GM19035 (cell line): ENCODE results near the gene MAPT.

ENCODE experiments used
- ATAC-seq: cut with Tn5 transposase; IDR thresholded peaks from one replicate; pipeline ENCODE4 v1.9.1; 2021; ENCODE audit not compliant: unreplicated experiment

MAPT gene

DNA sequence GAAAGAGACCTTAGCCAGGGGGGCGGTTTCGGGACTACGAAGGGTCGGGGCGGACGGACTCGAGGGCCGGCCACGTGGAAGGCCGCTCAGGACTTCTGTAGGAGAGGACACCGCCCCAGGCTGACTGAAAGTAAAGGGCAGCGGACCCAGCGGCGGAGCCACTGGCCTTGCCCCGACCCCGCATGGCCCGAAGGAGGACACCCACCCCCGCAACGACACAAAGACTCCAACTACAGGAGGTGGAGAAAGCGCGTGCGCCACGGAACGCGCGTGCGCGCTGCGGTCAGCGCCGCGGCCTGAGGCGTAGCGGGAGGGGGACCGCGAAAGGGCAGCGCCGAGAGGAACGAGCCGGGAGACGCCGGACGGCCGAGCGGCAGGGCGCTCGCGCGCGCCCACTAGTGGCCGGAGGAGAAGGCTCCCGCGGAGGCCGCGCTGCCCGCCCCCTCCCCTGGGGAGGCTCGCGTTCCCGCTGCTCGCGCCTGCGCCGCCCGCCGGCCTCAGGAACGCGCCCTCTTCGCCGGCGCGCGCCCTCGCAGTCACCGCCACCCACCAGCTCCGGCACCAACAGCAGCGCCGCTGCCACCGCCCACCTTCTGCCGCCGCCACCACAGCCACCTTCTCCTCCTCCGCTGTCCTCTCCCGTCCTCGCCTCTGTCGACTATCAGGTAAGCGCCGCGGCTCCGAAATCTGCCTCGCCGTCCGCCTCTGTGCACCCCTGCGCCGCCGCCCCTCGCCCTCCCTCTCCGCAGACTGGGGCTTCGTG is at the start of gene MAPT:
Gene MAPT, plus strand, starts transcription at position 533 of the 763 bp plus-strand sequence. CDS start 67,784 bp downstream, outside the sequence.
- ATAC-seq = peak; percentile 86

- ATAC-seq = no peak
Measured at GRCh38 chr17:45844695-45845375, 49.5 kb upstream of the MAPT start, which contains the start of gene SPPL2C. SPPL2C (plus strand) TSS chr17:45844881; CDS start chr17:45844907, 26 bp downstream.

DNA sequence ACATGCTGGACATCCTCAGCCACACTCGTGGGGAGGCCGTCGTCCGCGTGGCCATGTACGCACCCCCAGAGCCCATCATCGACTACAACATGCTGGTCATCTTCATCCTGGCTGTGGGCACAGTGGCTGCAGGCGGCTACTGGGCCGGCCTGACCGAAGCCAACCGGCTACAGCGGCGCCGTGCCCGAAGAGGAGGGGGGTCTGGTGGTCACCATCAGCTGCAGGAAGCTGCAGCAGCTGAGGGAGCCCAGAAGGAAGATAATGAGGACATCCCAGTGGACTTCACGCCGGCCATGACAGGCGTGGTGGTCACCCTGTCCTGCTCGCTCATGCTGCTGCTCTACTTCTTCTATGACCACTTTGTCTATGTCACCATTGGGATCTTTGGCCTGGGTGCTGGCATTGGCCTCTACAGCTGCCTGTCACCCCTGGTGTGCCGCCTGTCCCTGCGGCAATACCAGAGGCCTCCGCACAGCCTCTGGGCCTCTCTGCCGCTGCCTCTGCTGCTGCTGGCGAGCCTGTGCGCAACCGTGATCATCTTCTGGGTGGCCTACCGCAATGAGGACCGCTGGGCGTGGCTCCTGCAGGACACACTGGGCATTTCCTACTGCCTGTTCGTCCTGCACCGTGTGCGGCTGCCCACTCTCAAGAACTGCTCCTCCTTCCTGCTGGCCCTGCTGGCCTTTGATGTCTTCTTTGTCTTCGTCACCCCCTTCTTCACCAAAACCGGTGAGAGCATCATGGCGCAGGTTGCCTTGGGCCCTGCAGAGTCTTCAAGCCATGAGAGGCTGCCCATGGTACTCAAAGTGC is 48.8 kb upstream of the MAPT start:
- ATAC-seq = no peak

GRCh38 chr17:45846223-45846622 is 48.1 kb upstream of the MAPT start:
- no peak for ATAC-seq

GRCh38 chr17:45846646-45847045 is 47.7 kb upstream of the MAPT start:
- no peak for ATAC-seq

- ATAC-seq = no peak
Measured at GRCh38 chr17:45847101-45847500, 47.3 kb upstream of the MAPT start.

DNA sequence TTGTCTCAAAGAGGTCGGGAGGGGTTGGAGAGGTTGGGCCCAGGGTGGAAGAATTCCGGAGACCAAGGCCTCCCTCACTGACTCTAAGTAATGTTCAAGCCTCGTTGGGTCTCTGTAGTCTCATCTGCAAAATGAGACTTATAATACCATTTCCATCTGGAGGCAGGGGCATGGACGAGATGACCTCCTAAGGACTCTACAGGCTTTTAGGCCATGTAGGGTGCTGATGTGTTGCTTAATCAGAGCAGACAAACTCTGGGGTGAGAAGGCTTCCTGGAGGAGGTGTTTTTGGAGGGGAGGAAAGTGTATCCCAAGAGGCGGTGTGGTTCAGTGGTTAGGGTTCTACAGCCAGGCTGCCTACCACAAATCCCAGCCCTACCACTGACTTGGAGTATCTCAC is 46.6 kb upstream of the MAPT start:
- ATAC-seq = no peak

GRCh38 chr17:45848405-45848804 is 45.9 kb upstream of the MAPT start:
- no peak for ATAC-seq

GRCh38 chr17:45848868-45849535 is 45.4 kb upstream of the MAPT start:
- ATAC-seq = no peak

GRCh38 chr17:45849536-45849990 is 44.8 kb upstream of the MAPT start:
- no peak for ATAC-seq

DNA sequence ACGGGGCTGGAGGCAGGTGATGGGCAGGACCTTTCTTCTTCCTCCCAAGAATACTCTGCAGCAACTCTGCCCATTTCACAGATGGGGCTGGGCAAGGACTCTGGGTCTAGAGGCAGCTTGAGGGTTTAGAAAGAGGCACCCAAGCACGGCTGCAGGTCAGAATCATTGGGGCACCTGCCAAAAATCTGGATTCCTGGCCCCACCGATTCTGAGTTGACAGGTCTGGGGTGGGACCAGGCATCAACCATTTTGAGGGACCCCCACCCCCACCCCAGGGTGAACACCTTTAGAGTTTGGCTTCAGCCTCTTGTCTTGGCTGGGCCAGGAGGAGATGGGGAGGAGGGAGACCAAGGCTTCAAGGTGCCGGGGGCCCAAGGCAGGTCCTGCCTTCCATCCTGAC is 44.3 kb upstream of the MAPT start:
- ATAC-seq = no peak

DNA sequence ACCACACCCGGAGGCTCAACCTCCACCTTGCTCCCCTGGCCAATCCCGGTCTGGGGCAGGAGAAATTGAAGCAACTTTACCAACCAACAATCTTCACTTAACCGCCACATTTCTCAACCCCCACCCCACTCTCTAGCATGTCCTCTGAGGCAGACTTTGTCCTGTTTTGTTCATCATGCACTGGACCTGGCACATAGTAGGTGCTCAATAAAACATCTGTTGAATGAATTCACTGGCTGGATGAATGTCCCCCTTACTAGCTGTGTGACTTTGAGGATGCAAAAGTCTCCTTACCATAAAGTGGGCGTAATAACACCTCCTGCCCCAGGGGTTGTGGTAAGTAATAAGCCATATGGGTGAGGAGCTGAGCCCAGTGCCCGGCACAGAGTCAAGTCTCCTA is 43.9 kb upstream of the MAPT start:
- ATAC-seq = no peak

DNA sequence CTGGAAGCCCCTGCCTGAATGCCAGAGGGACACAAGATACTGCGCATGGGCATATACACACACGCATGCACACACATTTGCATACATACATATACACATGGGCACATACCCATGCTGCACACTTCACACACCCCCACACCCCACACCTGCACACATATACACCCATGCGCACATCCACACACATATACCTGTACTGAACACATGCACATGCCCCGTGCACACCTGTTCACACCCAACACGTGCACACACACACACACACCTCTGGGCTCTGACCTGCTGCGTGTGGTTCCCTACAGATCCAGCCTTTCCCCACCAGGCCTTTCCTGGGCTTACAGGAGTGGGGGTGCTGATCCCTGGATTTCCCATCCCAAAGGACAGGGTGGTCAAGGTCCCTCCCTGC is 43.3 kb upstream of the MAPT start:
- no peak for ATAC-seq

DNA sequence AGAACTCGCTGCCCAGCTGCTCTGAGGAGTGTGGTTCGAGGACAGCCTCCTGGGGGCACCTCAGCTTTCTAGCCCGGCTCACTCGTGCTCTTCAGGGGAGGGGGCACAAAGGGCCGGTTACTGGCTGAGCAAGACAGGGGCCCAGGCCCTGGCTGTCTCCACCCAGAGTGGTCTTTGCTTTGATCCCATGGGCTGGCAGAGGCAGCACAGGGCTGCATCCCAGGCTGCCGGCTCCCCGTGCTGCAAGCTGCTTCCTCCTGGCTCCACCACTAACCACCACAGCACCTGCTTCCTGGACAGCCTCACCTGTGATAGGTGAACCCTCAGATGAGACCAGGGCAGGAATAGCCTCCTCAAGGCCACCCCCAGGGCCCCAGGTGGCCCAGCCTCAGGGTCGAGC is 42.9 kb upstream of the MAPT start:
- ATAC-seq = no peak

DNA sequence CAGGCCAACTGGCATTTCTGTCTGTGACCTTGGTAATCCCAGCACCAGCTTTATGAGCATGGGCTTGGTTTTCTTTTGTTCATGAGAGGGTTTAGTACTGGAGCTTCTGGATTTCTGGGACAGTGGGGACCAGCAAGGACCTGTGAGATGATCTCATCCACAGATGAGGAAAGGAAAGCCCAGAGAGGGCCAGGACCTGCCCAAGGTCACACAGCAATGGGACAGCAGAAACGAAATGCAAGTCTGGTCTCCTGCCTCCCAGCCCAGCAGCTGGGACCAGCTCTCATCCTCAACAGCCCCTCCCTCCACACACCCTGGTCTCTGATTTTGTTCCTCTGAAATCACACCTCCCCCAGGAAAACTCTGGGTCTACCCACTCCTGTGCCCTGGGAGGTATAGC is 42.5 kb upstream of the MAPT start:
- ATAC-seq = no peak

- no peak for ATAC-seq
Measured at GRCh38 chr17:45852535-45853297, 41.6 kb upstream of the MAPT start.

GRCh38 chr17:45854209-45854608 is 40.1 kb upstream of the MAPT start:
- no peak for ATAC-seq

- no peak for ATAC-seq
Measured at GRCh38 chr17:45855691-45856336, 38.5 kb upstream of the MAPT start.

DNA sequence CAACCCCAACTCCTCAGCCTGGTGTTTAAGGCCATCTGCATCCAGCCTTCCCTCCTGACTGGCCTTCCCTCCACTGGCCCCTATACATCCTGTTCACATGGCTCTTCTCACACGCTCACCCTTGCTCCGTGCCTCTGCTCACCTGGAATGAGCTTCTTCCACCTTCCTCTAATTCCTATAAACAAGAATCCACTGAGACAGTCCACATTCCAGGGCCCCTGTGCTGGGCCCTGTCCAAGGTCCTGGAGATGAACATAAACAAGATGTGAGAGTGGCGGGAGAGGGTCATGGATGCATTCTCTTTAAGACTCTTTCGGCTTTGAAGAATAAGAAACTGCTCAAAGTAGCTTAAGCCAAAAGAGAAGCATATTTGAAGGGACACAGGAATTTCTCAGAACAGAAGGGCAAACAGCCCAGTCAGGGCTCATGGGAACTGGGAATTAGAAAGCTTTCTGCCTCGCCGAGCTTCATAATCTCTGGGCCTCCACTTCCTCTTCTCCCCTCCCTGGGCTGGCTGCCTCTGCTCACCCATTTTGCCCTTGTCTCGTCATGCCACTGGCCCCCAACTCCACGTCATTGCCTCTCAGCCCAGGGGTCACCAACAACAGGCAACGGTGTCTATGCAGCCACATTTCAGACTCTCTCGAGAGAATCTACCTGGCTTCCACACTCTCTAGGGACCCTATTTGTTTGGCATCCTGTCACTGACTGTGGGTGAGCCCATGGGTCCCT is 36.2 kb upstream of the MAPT start:
- ATAC-seq = no peak
